ENCODE results near the gene AFF3. TPM values are rescaled to one million over a fixed set of nuclear protein-coding genes. Genes with fewer than 3 reads are reported as not detected.

Gene AFF3
- total and polyA plus RNA-seq, 7 experiments from 2014 or later, result 3.0 to 24.1 (median 19.8) TPM

- POLR2A ChIA-PET, result no interaction called here
Observed at GRCh38 chr2:99977966-99978365, 164.4 kb downstream of the AFF3 start.

GRCh38 chr2:99975386-99975785 lies 167.0 kb downstream of the AFF3 start:
- Mint-ChIP-seq H3K36me3 (peaks cover 0 to 23% (median 0%) of the 10 kb centered on the region in 5 donors), H3K4me3 (no peak overlapping the region), H3K9me3 (no peaks in the 10 kb centered on the region), H3K27me3 (no peaks in the 10 kb centered on the region), H3K27ac (no peak overlapping the region), H3K4me1 (peaks cover 0 to 2% (median 0%) of the 10 kb centered on the region in 7 donors)
- Histone ChIP-seq H3K4me1 (ENCODE audit: control insufficient read depth in 2 of 2, insufficient read depth in 2 of 2, low read length in 2 of 2) (no peaks in the 10 kb centered on the region), H3K4me3 (ENCODE audit: low read length) (no peak overlapping the region), H3K36me3 (ENCODE audit: control insufficient read depth in 2 of 3, insufficient read depth in 3 of 3, low read length in 3 of 3) (no peaks in the 10 kb centered on the region), H3K27me3 (ENCODE audit: control insufficient read depth in 2 of 2, insufficient read depth in 2 of 2, low read length in 2 of 2) (no peaks in the 10 kb centered on the region), H3K9me3 (ENCODE audit: control insufficient read depth in 2 of 3, low read length in 3 of 3) (no peaks in the 10 kb centered on the region), H3K27ac (ENCODE audit: low read depth, low read length) (no peak overlapping the region)
- ATAC-seq, result no peak
- no peak for DNase-seq
- intact Hi-C loops (cut with micrococcal nuclease), result no loop called here
- POLR2A ChIA-PET, result no interaction called here
- CTCF ChIA-PET, result no interaction called here

More at GRCh38 chr2:99977966-99978365, 164.4 kb downstream of the AFF3 start:
- Histone ChIP-seq H3K4me1 (ENCODE audit: control insufficient read depth in 2 of 2, insufficient read depth in 2 of 2, low read length in 2 of 2) (no peaks in the 10 kb centered on the region), H3K4me3 (ENCODE audit: low read length) (no peak overlapping the region), H3K36me3 (ENCODE audit: control insufficient read depth in 2 of 3, insufficient read depth in 3 of 3, low read length in 3 of 3) (no peaks in the 10 kb centered on the region), H3K9me3 (ENCODE audit: control insufficient read depth in 2 of 3, low read length in 3 of 3) (no peaks in the 10 kb centered on the region), H3K27me3 (ENCODE audit: control insufficient read depth in 2 of 2, insufficient read depth in 2 of 2, low read length in 2 of 2) (no peaks in the 10 kb centered on the region), H3K27ac (ENCODE audit: low read depth, low read length) (no peak overlapping the region)
- intact Hi-C loops (cut with micrococcal nuclease), result no loop called here
- Mint-ChIP-seq H3K4me1 (no peaks in the 10 kb centered on the region), H3K27ac (no peak overlapping the region), H3K9me3 (no peaks in the 10 kb centered on the region), H3K4me3 (no peak overlapping the region), H3K36me3 (peaks cover 0 to 27% (median 6%) of the 10 kb centered on the region in 5 donors), H3K27me3 (no peaks in the 10 kb centered on the region)
- no peak for DNase-seq
- CTCF ChIA-PET, result no interaction called here
- ATAC-seq, result no peak

GRCh38 chr2:99974682-99975375 lies 167.6 kb downstream of the AFF3 start:
- H3K27ac ChIP-seq (ENCODE audit: low read depth, low read length), result no peak overlapping the region
- Mint-ChIP-seq H3K4me3 (no peak overlapping the region), H3K27me3 (no peaks in the 10 kb centered on the region), H3K36me3 (peaks cover 0 to 24% (median 0%) of the 10 kb centered on the region in 5 donors), H3K4me1 (peaks cover 0 to 2% (median 0%) of the 10 kb centered on the region in 7 donors), H3K27ac (no peak overlapping the region), H3K9me3 (no peaks in the 10 kb centered on the region)
- ChIA-PET CTCF (no interaction called here), POLR2A (no interaction called here)
- H3K36me3 ChIP-seq (ENCODE audit: control insufficient read depth in 2 of 3, insufficient read depth in 3 of 3, low read length in 3 of 3), result no peaks in the 10 kb centered on the region
- ATAC-seq (no peak), DNase-seq (no peak)
- no peaks in the 10 kb centered on the region for H3K27me3 ChIP-seq (ENCODE audit: control insufficient read depth in 2 of 2, insufficient read depth in 2 of 2, low read length in 2 of 2)
- H3K9me3 ChIP-seq (ENCODE audit: control insufficient read depth in 2 of 3, low read length in 3 of 3), result no peaks in the 10 kb centered on the region
- H3K4me1 ChIP-seq (ENCODE audit: control insufficient read depth in 2 of 2, insufficient read depth in 2 of 2, low read length in 2 of 2), result no peaks in the 10 kb centered on the region
- intact Hi-C loops (cut with micrococcal nuclease), result no loop called here
- H3K4me3 ChIP-seq (ENCODE audit: low read length), result no peak overlapping the region

GRCh38 chr2:99974275-99974674 lies 168.1 kb downstream of the AFF3 start:
- Histone ChIP-seq H3K27ac (ENCODE audit: low read depth, low read length) (no peak overlapping the region), H3K36me3 (ENCODE audit: control insufficient read depth in 2 of 3, insufficient read depth in 3 of 3, low read length in 3 of 3) (no peaks in the 10 kb centered on the region), H3K27me3 (ENCODE audit: control insufficient read depth in 2 of 2, insufficient read depth in 2 of 2, low read length in 2 of 2) (no peaks in the 10 kb centered on the region), H3K4me3 (ENCODE audit: low read length) (no peak overlapping the region), H3K4me1 (ENCODE audit: control insufficient read depth in 2 of 2, insufficient read depth in 2 of 2, low read length in 2 of 2) (no peaks in the 10 kb centered on the region), H3K9me3 (ENCODE audit: control insufficient read depth in 2 of 3, low read length in 3 of 3) (no peaks in the 10 kb centered on the region)
- intact Hi-C loops (cut with micrococcal nuclease), result no loop called here
- no peaks in the 10 kb centered on the region for H3K27me3 Mint-ChIP-seq
- H3K27ac Mint-ChIP-seq, result no peak overlapping the region
- ChIA-PET CTCF (no interaction called here), POLR2A (no interaction called here)
- DNase-seq (no peak), ATAC-seq (no peak)
- no peaks in the 10 kb centered on the region for H3K9me3 Mint-ChIP-seq
- peaks cover 0 to 2% (median 0%) of the 10 kb centered on the region in 7 donors for H3K4me1 Mint-ChIP-seq
- H3K4me3 Mint-ChIP-seq, result no peak overlapping the region
- H3K36me3 Mint-ChIP-seq, result peaks cover 0 to 21% (median 0%) of the 10 kb centered on the region in 5 donors

GRCh38 chr2:99971326-99971900 lies 171.0 kb downstream of the AFF3 start:
- CTCF ChIA-PET, result no interaction called here
- Histone ChIP-seq H3K4me1 (ENCODE audit: control insufficient read depth in 2 of 2, insufficient read depth in 2 of 2, low read length in 2 of 2) (no peaks in the 10 kb centered on the region), H3K4me3 (ENCODE audit: low read length) (no peak overlapping the region), H3K36me3 (ENCODE audit: control insufficient read depth in 2 of 3, insufficient read depth in 3 of 3, low read length in 3 of 3) (no peaks in the 10 kb centered on the region), H3K27me3 (ENCODE audit: control insufficient read depth in 2 of 2, insufficient read depth in 2 of 2, low read length in 2 of 2) (no peaks in the 10 kb centered on the region), H3K27ac (ENCODE audit: low read depth, low read length) (no peak overlapping the region), H3K9me3 (ENCODE audit: control insufficient read depth in 2 of 3, low read length in 3 of 3) (no peaks in the 10 kb centered on the region)
- peaks cover 0 to 29% (median 0%) of the 10 kb centered on the region in 5 donors for H3K36me3 Mint-ChIP-seq
- intact Hi-C loops (cut with micrococcal nuclease), result no loop called here
- DNase-seq, result no peak
- H3K27ac Mint-ChIP-seq, result no peak overlapping the region
- no peak for ATAC-seq
- H3K27me3 Mint-ChIP-seq, result no peaks in the 10 kb centered on the region
- no peak overlapping the region for H3K4me3 Mint-ChIP-seq
- no peaks in the 10 kb centered on the region for H3K9me3 Mint-ChIP-seq
- POLR2A ChIA-PET, result no interaction called here
- H3K4me1 Mint-ChIP-seq, result peaks cover 0 to 2% (median 0%) of the 10 kb centered on the region in 7 donors

GRCh38 chr2:99970292-99970868 lies 172.0 kb downstream of the AFF3 start:
- no peaks in the 10 kb centered on the region for H3K9me3 Mint-ChIP-seq
- CTCF ChIA-PET, result interaction anchor here (0.6 kb wide), 1 partner anchor 286 kb away, joined by 6 read pairs; no protein-coding TSS in a partner anchor
- no peak for ATAC-seq
- H3K4me1 Mint-ChIP-seq, result peaks cover 0 to 2% (median 0%) of the 10 kb centered on the region in 7 donors
- H3K36me3 Mint-ChIP-seq, result peaks cover 0 to 29% (median 0%) of the 10 kb centered on the region in 5 donors
- H3K27me3 Mint-ChIP-seq, result no peaks in the 10 kb centered on the region
- Histone ChIP-seq H3K9me3 (ENCODE audit: control insufficient read depth in 2 of 3, low read length in 3 of 3) (no peaks in the 10 kb centered on the region), H3K27ac (ENCODE audit: low read depth, low read length) (no peak overlapping the region), H3K4me1 (ENCODE audit: control insufficient read depth in 2 of 2, insufficient read depth in 2 of 2, low read length in 2 of 2) (no peaks in the 10 kb centered on the region), H3K36me3 (ENCODE audit: control insufficient read depth in 2 of 3, insufficient read depth in 3 of 3, low read length in 3 of 3) (no peaks in the 10 kb centered on the region), H3K27me3 (ENCODE audit: control insufficient read depth in 2 of 2, insufficient read depth in 2 of 2, low read length in 2 of 2) (no peaks in the 10 kb centered on the region), H3K4me3 (ENCODE audit: low read length) (no peak overlapping the region)
- POLR2A ChIA-PET, result no interaction called here
- intact Hi-C loops (cut with micrococcal nuclease), result no loop called here
- no peak overlapping the region for H3K4me3 Mint-ChIP-seq
- DNase-seq, result no peak
- H3K27ac Mint-ChIP-seq, result no peak overlapping the region
